HepG2 (cell line): ENCODE data around the gene TRAF4. TPM values are rescaled to one million over a fixed set of nuclear protein-coding genes. Genes with fewer than 3 reads are reported as not detected.

Source experiments
- ARNTL ChIP-seq: sonication (generic); formaldehyde crosslinking; IDR thresholded peaks from 2 replicates; pipeline ENCODE4 v1.4.0; 2020; ENCODE audit warnings: mild to moderate bottlenecking, missing genetic modification reagents
- ATF5 ChIP-seq: sonication (generic); formaldehyde crosslinking; IDR thresholded peaks from 2 replicates; pipeline ENCODE4 v1.4.0; 2020; ENCODE audit warnings: mild to moderate bottlenecking, low read depth, missing genetic modification reagents
- FOXM1 ChIP-seq: sonication (generic); formaldehyde crosslinking; IDR thresholded peaks from 2 replicates; pipeline ENCODE4 v1.5.0; 2020; ENCODE audit warnings: missing genetic modification reagents
- IRF9 ChIP-seq: sonication (generic); formaldehyde crosslinking; IDR thresholded peaks from 2 replicates; pipeline ENCODE4 v1.8.0; 2022; ENCODE audit warnings: missing genetic modification reagents, mild to moderate bottlenecking, borderline replicate concordance
- MTF1 ChIP-seq: sonication (generic); formaldehyde crosslinking; IDR thresholded peaks from 2 replicates; pipeline ENCODE4 v1.5.0; 2020; ENCODE audit warnings: missing genetic modification reagents
- NFKB2 ChIP-seq: sonication (generic); formaldehyde crosslinking; IDR thresholded peaks from 2 replicates; pipeline ENCODE4 v1.4.0; 2020; ENCODE audit warnings: missing genetic modification reagents, borderline replicate concordance
- NR1H2 ChIP-seq: sonication (generic); formaldehyde crosslinking; IDR thresholded peaks from 2 replicates; pipeline ENCODE4 v1.8.1; 2022; ENCODE audit warnings: low read depth, missing genetic modification reagents, borderline replicate concordance
- NR3C1 ChIP-seq: sonication (generic); formaldehyde crosslinking; IDR thresholded peaks from 2 replicates; pipeline ENCODE4 v1.4.0; 2020; ENCODE audit warnings: missing genetic modification reagents
- PHF8 ChIP-seq: sonication (generic); formaldehyde crosslinking; IDR thresholded peaks from 2 replicates; pipeline ENCODE4 v1.5.0; 2020; ENCODE audit warnings: missing genetic modification reagents
- PRDM15 ChIP-seq: sonication (generic); formaldehyde crosslinking; IDR thresholded peaks from 2 replicates; pipeline ENCODE4 v1.4.0; 2020; ENCODE audit warnings: missing genetic modification reagents
- RFXANK ChIP-seq: IDR thresholded peaks from 2 replicates; pipeline ENCODE4 v1.6.1; 2016
- SIN3A ChIP-seq: IDR thresholded peaks from 2 replicates; pipeline ENCODE4 v1.6.1; 2011; ENCODE audit warnings: low read depth, mild to moderate bottlenecking, control low read depth, low read length, borderline replicate concordance
- SOX5 ChIP-seq: IDR thresholded peaks from 2 replicates; pipeline ENCODE4 v1.6.1; 2016; ENCODE audit warnings: borderline replicate concordance
- TEAD3 ChIP-seq: optimal IDR thresholded peaks from 2 replicates; pipeline ENCODE3; 2016; ENCODE audit warnings: borderline replicate concordance
- THAP11 ChIP-seq: IDR thresholded peaks from 2 replicates; pipeline ENCODE4 v1.6.1; 2016; ENCODE audit warnings: missing biosample characterization, missing genetic modification reagents
- THYN1 ChIP-seq: sonication (generic); formaldehyde crosslinking; IDR thresholded peaks from 2 replicates; pipeline ENCODE4 v1.8.1; 2023; ENCODE audit warnings: low read depth, mild to moderate bottlenecking, moderate library complexity, missing genetic modification reagents, borderline replicate concordance
- ZBTB2 ChIP-seq: sonication (generic); formaldehyde crosslinking; IDR thresholded peaks from 2 replicates; pipeline ENCODE4 v1.8.0; 2022; ENCODE audit warnings: low read depth, missing genetic modification reagents
- ZNF263 ChIP-seq: sonication (generic); formaldehyde crosslinking; IDR thresholded peaks from 2 replicates; pipeline ENCODE4 v1.4.0; 2020; ENCODE audit warnings: missing genetic modification reagents
- ZNF619 ChIP-seq: sonication (generic); formaldehyde crosslinking; IDR thresholded peaks from 2 replicates; pipeline ENCODE4 v1.4.0; 2020; ENCODE audit warnings: mild to moderate bottlenecking, missing genetic modification reagents
- ZNF772 ChIP-seq: sonication (generic); formaldehyde crosslinking; IDR thresholded peaks from 2 replicates; pipeline ENCODE4 v1.5.0; 2020; ENCODE audit warnings: mild to moderate bottlenecking, missing genetic modification reagents
- ZNF841 ChIP-seq: sonication (generic); formaldehyde crosslinking; IDR thresholded peaks from 2 replicates; pipeline ENCODE4 v1.8.1; 2023; ENCODE audit warnings: missing genetic modification reagents, borderline replicate concordance
- ZSCAN20 ChIP-seq: sonication (generic); formaldehyde crosslinking; IDR thresholded peaks from 2 replicates; pipeline ENCODE4 v1.4.0; 2020; ENCODE audit warnings: missing genetic modification reagents, mild to moderate bottlenecking, borderline replicate concordance
- polyA plus RNA-seq, 8 experiments: library from polyadenylated mRNA; depleted of rRNA in 3 of 8; stranded (reverse) in 7 of 8; unstranded in 1 of 8; fragments of >200 nt; fragmentation: Illumina TruSeq in 4 of 8; extraction: Trizol in 4 of 8; gene quantifications; 2 replicates each; pipeline versions ENCODE4 v1.2.1 to v1.2.3, GENCODE V29; 2011 to 2016; ENCODE audit warnings: low read depth in 4 of 8, missing spikeins in 1 of 8, mixed read lengths in 1 of 8; ENCODE audit not compliant: insufficient read depth in 1 of 8
- total RNA-seq, 5 experiments: library from RNA; depleted of rRNA; stranded (reverse); fragments of >200 nt; fragmentation: Illumina TruSeq; extraction: Trizol; gene quantifications; 2 replicates each; pipeline ENCODE4 v1.2.3, GENCODE V29; 2016; ENCODE audit warnings: low read depth in 1 of 5

The TRAF4 gene
- total and polyA plus RNA-seq, 2 of the 13 experiments (the other 11 are each of a cell fraction or from before 2014, with no cell fraction given) = 86.0 to 89.9 TPM

GRCh38 chr17:28728364-28729200 is 15.2 kb upstream of the TRAF4 start, which contains the start of gene NEK8 (continued):
- peak; percentile 56 for TF ChIP-seq ZBTB2 (CRISPR knock-in tag)
- peak; percentile 84 for TF ChIP-seq PHF8 (CRISPR knock-in tag)
- TF ChIP-seq TEAD3 = peak; percentile 55
- peak; percentile 38; the same call in 1 of the 2 replicates for TF ChIP-seq NFKB2 (CRISPR knock-in tag)
- TF ChIP-seq NR1H2 (CRISPR knock-in tag) = 0 out of 2 replicates have a peak, but pooled peaks have one; percentile 77
- peak; percentile 30; the same call in 1 of the 2 replicates for TF ChIP-seq PRDM15 (CRISPR knock-in tag)
- TF ChIP-seq SOX5 (CRISPR knock-in tag) = 0 out of 2 replicates have a peak, but pooled peaks have one; percentile 10
- TF ChIP-seq THAP11 (CRISPR knock-in tag) = peak; percentile 69
- no peak for TF ChIP-seq THYN1
- no peak for TF ChIP-seq RFXANK (CRISPR knock-in tag)
- peak; percentile 76; the same call in 1 of the 2 replicates for TF ChIP-seq ARNTL
- TF ChIP-seq ATF5 = no peak
- TF ChIP-seq MTF1 (CRISPR knock-in tag) = no peak
- TF ChIP-seq ZSCAN20 (CRISPR knock-in tag) = no peak
- 0 out of 2 replicates have a peak, but pooled peaks have one; percentile 34 for TF ChIP-seq FOXM1
- no peak; the same call in 1 of the 2 replicates for TF ChIP-seq ZNF263 (CRISPR knock-in tag)
- TF ChIP-seq ZNF619 (CRISPR knock-in tag) = no peak
- TF ChIP-seq IRF9 = no peak
- TF ChIP-seq ZNF772 (CRISPR knock-in tag) = peak; percentile 91
- TF ChIP-seq NR3C1 (CRISPR knock-in tag) = no peak
- TF ChIP-seq SIN3A = 0 out of 2 replicates have a peak, but pooled peaks have one; percentile 30
- no peak for TF ChIP-seq ZNF841
